GM21786 (cell line): ENCODE data around the gene PROSER2.
"Not testable (repeated sequence)": the region's sequence is repeated elsewhere in the genome, so short reads cannot be mapped to it uniquely, and the experiment has no call there.

Experiments
- ATAC-seq: cut with Tn5 transposase; IDR thresholded peaks from one replicate; pipeline ENCODE4 v1.9.1; 2021; ENCODE audit not compliant: unreplicated experiment

The PROSER2 gene

GRCh38 chr10:11884706-11885423 is 61.7 kb downstream of the PROSER2 start:
- ATAC-seq: no peak

GRCh38 chr10:11885437-11886137 is 62.4 kb downstream of the PROSER2 start:
- no peak for ATAC-seq

- no peak for ATAC-seq
Observed at GRCh38 chr10:11886138-11886474, 63.0 kb downstream of the PROSER2 start.

- peak; percentile 49 for ATAC-seq
Observed at GRCh38 chr10:11886851-11887250, 63.7 kb downstream of the PROSER2 start.

- ATAC-seq: no peak
Observed at GRCh38 chr10:11887381-11888227, 64.4 kb downstream of the PROSER2 start.

GRCh38 chr10:11889263-11889662 is 66.1 kb downstream of the PROSER2 start:
- ATAC-seq: not testable (repeated sequence)

- no peak for ATAC-seq
Observed at GRCh38 chr10:11891776-11892486, 68.8 kb downstream of the PROSER2 start.

- ATAC-seq: no peak
Observed at GRCh38 chr10:11893749-11894278, 70.7 kb downstream of the PROSER2 start.

- no peak for ATAC-seq
Observed at GRCh38 chr10:11894381-11895107, 71.4 kb downstream of the PROSER2 start.

- ATAC-seq: no peak
Observed at GRCh38 chr10:11895108-11895466, 71.9 kb downstream of the PROSER2 start.

- ATAC-seq: no peak
Observed at GRCh38 chr10:11895598-11895997, 72.4 kb downstream of the PROSER2 start.

- no peak for ATAC-seq
Observed at GRCh38 chr10:11896549-11897200, 73.5 kb downstream of the PROSER2 start.

GRCh38 chr10:11898033-11898371 is 74.8 kb downstream of the PROSER2 start:
- ATAC-seq: no peak

GRCh38 chr10:11898372-11899066 is 75.4 kb downstream of the PROSER2 start:
- ATAC-seq: no peak

GRCh38 chr10:11899067-11899876 is 76.1 kb downstream of the PROSER2 start:
- no peak for ATAC-seq

- no peak for ATAC-seq
Observed at GRCh38 chr10:11901036-11901301, 77.8 kb downstream of the PROSER2 start.

- no peak for ATAC-seq
Observed at GRCh38 chr10:11901454-11901832, 78.3 kb downstream of the PROSER2 start.

- no peak for ATAC-seq
Observed at GRCh38 chr10:11901833-11902475, 78.8 kb downstream of the PROSER2 start.
